Lower leg skin (tissue), 4 donors: ENCODE measurements around the gene C5orf34. TPM values are rescaled to one million over a fixed set of nuclear protein-coding genes. Genes with fewer than 3 reads are reported as not detected.

ENCODE experiments used
- DNase-seq, 2 donors: peaks; one replicate each; pipeline ENCODE4 v3.0.0-alpha.2; 2019; ENCODE audit warnings: low spot score in 2 of 2
- H3K4me3 ChIP-seq: fragments of 200-600 bp; sonication (generic); 2 replicates; pipeline ENCODE4 v1.5.1; 2017; ENCODE audit warnings: mild to moderate bottlenecking, low read depth; ENCODE audit not compliant: poor library complexity, severe bottlenecking
- POLR2A ChIP-seq, 2 donors: fragments of 450-650 bp; IDR thresholded peaks; one replicate each; pipeline ENCODE4 v1.6.1; 2016 to 2017; ENCODE audit warnings: antibody characterized with exemption in 2 of 2, mild to moderate bottlenecking in 1 of 2, moderate library complexity in 1 of 2
- WGBS, 2 donors: methylation state at CpG; one replicate each; pipeline ENCODE4 v1.1.5; 2018; 5-methylcytosine and 5-hydroxymethylcytosine counted together
- intact Hi-C: fragments of 100-400 bp; cut with DNase I; formaldehyde crosslinking; loops from one replicate; pipeline ENCODE4 v1.15.0; 2023; ENCODE audit warnings: low total_unique reads
- total RNA-seq, 4 donors: library from RNA; depleted of rRNA; stranded (reverse); fragments of >200 nt; gene quantifications; one replicate each; pipeline ENCODE4 v1.1.0, GENCODE V29; 2016
- TF ChIP-seq, protein P1 (sequence below), 3 donors: fragments of 450-650 bp; IDR thresholded peaks; one replicate each; pipeline ENCODE4 v1.5.1; 2016; ENCODE audit warnings: antibody characterized with exemption in 3 of 3, mild to moderate bottlenecking in 3 of 3, moderate library complexity in 2 of 3

C5orf34 gene, protein sequence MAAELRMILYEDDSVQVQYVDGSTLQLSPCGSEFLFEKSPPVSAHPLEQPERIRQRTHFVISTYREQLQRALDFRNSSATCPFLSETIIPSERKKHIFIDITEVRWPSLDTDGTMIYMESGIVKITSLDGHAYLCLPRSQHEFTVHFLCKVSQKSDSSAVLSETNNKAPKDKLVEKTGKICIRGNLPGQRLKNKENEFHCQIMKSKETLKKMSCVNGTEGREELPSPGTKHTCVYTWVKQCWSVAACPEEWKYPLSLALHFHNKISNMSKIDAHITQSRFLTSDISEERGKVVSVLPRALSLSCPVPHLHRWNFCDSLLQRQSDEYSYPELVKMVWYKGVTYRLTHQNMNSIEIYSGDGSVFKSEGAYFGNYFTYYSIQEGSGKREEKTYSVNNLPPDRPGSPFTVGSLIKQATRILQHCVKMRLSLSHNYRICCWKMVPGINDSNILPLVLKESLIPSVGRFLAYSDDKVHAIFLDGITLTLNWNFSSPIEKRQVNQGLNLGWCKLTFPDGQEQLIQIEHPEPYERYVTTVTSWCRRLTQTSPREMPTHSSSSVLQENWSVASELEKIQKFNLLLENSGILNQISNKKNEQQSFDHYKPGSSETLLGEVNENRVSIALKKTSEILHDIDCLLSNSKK
- 1 to 10 TPM in 2 of 4 donors, under 1 TPM in 2; 0.91 to 3.9 (median 1.4) TPM for total RNA-seq

DNA sequence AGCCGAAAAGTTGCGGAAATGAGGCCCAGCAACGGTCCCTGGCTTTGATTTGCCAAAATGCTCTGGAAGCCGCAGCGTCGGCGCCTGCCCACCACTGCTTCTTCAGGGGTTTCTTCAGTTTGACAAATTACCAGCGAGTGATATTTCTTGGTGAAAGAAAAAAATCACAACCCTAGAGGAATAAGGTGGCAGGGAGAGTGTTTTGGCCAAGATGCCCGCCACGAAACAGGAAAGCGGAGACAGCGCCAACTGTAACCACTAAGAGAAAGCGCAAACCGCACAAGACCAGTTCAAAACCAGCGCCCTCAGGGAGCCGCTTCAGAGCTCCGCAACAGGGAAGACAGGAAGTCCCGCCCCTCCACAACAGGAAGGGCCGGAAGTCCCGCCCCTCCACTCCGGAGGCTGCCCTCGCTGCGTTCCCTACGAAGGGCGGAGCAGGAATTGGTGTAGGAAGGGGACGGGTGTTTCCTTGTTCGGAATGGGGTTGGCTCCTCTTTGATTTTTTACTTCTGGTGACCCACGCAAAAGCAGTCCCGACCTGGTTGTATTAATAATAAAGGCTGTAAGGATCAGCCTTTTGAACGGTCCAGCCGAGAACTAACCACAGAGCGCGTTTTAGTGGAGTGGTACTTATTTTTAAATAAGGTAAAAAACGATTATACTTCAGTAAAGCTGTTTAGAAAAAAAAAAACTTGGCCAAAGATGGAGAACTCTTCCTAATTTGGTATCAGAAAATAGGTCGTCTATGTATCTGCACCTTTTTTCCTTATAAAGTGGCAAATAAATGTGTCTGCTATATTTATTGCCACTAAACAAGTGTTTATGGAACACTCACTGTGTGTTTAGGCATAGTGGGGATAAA is at the start of gene C5orf34:
Gene C5orf34 (minus strand): TSS at position 333 of the 862 bp plus-strand sequence. CDS start 5,809 bp downstream, outside the sequence.
- no peak for TF ChIP-seq POLR2A (IDR thresholded peaks at IDR 0.05)
- TF ChIP-seq, protein P1, sequence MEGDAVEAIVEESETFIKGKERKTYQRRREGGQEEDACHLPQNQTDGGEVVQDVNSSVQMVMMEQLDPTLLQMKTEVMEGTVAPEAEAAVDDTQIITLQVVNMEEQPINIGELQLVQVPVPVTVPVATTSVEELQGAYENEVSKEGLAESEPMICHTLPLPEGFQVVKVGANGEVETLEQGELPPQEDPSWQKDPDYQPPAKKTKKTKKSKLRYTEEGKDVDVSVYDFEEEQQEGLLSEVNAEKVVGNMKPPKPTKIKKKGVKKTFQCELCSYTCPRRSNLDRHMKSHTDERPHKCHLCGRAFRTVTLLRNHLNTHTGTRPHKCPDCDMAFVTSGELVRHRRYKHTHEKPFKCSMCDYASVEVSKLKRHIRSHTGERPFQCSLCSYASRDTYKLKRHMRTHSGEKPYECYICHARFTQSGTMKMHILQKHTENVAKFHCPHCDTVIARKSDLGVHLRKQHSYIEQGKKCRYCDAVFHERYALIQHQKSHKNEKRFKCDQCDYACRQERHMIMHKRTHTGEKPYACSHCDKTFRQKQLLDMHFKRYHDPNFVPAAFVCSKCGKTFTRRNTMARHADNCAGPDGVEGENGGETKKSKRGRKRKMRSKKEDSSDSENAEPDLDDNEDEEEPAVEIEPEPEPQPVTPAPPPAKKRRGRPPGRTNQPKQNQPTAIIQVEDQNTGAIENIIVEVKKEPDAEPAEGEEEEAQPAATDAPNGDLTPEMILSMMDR (IDR thresholded peaks at IDR 0.05): no peak
- WGBS, 2 donors: 0 to 1% methylated on average over 35 of the region's 35 CpGs
- peak; percentile 97 to 99 for DNase-seq
- intact Hi-C loops: no loop called here
- H3K4me3 ChIP-seq: peak within 1 kb of the TSS; percentile 54

DNA sequence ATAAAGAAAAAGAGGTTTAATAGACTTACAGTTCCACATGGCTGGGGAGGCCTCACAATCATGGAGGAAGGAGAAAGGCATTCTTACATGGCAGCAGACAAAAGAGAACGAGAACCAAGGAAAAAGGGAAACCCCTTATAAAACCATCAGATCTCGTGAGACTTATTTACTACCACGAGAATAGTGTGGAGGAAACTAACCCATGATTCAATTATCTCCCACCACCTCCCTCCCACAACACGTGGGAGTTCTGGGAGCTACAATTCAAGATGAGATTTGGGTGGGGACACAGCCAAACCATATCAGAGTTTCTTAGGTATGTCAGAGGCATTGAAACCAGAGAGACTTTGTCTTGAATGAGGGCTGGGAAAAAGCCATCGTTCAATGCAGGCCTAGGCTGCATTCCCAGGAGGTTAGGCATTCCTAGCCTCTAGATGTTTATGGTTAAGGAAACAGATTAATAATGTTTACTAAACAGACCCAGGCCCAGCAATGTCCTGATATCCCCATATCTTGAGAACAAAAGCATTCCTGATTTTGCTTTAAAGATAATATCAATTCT is 49.4 kb upstream of the C5orf34 start:
- DNase-seq: no peak
- no peak overlapping the region for H3K4me3 ChIP-seq
- WGBS, 2 donors: 66 to 67% methylated on average over 5 of the region's 5 CpGs
- TF ChIP-seq POLR2A (IDR thresholded peaks at IDR 0.05): no peak
- intact Hi-C loops: no loop called here

DNA sequence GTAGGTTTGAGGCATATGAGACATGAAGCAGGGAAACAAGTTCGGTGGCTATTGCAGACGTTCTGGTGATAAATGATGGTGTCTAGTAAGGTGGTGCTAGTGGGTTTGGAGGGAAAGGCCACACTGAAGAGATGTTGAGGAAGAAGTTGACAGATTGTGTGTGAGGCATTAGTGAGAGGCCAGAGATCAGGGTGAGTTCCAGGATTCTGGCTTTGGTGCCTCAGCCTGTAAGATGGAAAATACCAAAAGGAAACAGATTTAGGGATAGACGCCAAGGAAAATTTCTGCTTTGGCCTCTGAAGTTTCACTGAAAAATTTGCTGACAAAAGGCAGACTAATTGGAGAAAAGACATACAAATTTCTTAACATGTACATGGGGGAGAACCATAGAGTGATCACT is 48.4 kb upstream of the C5orf34 start:
- H3K4me3 ChIP-seq: no peak overlapping the region
- intact Hi-C loops: no loop called here
- TF ChIP-seq, protein P1 (IDR thresholded peaks at IDR 0.05): no peak
- no peak for TF ChIP-seq POLR2A (IDR thresholded peaks at IDR 0.05)
- 57 to 63% methylated on average over 3 of the region's 3 CpGs for WGBS, 2 donors
- DNase-seq: no peak

DNA sequence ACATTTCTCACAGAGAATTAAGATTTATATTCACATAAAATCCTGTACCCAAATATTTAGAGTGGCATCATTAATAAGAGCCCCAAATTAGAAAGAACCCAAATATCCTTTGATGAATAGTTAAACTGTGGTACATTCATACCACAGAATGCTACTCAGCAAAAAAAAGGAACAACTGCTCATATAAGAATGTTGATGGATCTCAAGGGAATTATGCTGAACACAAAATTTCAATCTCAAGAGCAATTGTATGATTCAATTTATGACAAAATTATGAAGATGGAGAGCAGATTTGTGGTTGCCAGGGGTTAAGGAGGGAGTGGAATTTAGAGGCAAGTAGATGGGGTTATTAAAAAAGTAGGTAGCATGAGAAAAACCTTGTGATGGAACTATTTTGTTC is 46.4 kb upstream of the C5orf34 start:
- DNase-seq: no peak
- TF ChIP-seq POLR2A (IDR thresholded peaks at IDR 0.05): no peak
- TF ChIP-seq, protein P1 (IDR thresholded peaks at IDR 0.05): no peak
- intact Hi-C loops: no loop called here
- no peak overlapping the region for H3K4me3 ChIP-seq

DNA sequence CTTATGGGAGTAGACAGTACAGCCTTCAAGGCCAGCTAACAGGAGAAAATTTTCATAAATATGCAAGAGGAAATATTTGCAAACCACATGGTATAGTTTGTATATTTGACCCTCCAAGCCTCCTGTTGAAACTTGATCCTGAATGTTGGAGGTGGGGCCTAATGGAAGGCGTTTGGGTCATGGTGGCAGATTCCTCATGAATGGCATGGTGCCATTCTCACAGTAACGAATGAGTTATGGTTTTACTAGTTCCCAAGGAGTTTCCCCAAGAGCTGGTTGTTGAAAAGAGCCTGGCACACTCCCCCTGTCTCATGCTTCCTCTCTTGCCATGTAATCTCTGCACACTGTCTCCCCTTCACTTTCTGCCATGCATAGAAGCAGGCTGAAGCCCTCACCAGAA is 45.2 kb upstream of the C5orf34 start:
- intact Hi-C loops: no loop called here
- TF ChIP-seq POLR2A (IDR thresholded peaks at IDR 0.05): no peak
- TF ChIP-seq, protein P1 (IDR thresholded peaks at IDR 0.05): no peak
- 11 to 28% methylated on average over 2 of the region's 2 CpGs for WGBS, 2 donors
- no peak overlapping the region for H3K4me3 ChIP-seq
- DNase-seq: no peak
